HG02973 (cell line): Measurements from ENCODE around the gene DPYSL4.

Experiments
- ATAC-seq: cut with Tn5 transposase; IDR thresholded peaks from one replicate; pipeline ENCODE4 v1.9.1; 2021; ENCODE audit warnings: moderate library complexity; ENCODE audit not compliant: unreplicated experiment

DPYSL4 gene

DNA sequence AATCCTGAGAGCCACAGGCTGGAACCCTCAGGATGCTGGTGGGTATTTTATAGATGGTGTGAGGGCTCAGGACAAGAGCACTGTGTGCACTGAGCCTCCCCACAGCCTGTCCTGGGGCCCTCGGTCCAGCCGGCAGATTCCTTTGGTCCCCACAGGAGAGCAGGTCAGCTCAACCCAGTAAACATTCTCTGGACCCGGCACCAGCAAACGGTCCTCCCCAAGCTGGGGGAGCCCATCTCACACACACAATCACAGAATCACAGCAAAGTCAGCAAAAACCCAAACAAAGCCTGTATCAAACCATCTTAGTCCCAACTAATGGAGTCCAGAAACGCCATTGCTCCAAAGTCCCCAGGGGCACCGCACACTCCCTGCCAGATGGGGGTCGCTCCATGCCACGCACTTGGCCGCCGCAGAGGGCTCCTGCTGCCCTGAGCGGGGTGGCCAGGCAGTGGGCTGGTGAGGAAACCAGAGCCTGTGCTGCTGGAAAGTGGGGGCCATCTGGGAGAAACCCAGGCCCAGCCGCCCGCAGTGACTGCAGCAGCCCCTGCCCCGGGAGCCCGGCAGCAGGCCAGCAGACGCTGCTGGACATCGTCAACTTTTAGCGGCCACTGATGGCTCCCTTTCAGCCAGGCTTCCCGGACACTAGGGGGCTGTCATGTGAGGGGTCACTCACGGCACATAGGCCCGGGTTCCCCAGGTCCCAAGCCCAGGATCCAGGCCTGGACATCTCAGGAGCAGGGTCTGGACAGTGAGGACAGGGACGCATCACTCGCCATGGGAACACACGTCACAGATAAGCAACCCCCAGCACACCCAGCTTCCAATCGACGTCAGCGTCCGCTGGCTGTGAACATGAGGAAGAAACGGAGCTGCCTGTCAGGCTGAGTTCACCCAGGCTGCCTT lies 52.6 kb downstream of the DPYSL4 start:
- ATAC-seq = no peak

DNA sequence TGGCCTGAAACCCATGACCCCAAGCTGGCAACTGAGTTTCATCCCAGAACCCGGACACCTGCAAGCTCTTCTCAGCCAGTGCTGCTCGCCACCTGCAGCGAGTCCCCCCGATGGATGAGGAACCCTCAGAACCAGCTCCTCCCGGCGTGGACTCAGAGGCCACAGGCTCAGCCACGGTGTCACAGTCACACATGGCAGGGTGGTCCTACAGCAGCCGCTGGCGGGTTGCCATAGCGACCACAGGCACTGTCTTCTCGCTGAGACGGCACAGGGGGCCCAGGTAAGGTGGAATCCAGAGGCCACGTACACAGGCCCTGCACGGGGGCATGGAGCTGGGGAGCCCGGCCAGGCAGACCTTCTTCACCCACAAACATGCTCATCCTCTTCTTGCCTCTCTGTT lies 53.4 kb downstream of the DPYSL4 start:
- no peak for ATAC-seq

DNA sequence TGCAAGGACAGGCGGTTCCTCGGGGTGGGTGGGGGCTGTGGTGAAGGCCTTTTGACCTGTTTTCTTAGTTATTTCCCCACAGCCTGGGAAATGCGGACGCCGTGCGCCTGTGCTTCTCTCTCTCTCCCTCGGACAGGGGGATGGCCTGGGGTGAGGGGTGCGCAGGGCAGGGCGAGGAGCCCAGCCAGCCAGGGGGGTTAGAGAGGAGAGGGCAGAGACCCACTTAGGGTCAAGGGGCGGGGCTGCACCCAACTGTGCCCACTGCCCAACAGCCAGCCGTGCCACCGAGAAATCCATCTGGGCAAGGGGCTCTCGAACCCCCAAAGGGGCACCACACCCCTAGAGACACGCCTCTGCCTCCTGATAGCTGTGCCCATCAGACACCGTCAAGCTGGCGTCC lies 53.8 kb downstream of the DPYSL4 start:
- ATAC-seq = no peak

DNA sequence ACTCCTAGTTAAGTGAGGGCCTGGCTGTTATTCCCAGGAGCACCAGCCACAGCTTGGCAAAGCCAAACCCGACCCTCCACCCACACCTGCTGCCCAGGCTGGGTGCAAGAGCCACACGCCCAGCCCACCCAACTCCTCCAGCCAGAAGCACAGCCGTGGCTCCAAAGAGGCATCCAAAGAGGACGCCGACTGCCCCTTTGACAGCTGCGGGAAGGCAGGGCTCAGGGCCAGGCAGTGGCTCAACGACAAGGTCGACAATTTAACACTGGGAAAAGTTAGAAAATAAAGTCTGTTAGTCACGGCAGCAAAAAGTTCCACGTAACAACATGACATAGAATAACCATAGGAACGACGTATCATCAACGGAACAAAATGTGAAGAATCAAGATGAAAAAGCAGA lies 54.3 kb downstream of the DPYSL4 start:
- ATAC-seq = no peak

DNA sequence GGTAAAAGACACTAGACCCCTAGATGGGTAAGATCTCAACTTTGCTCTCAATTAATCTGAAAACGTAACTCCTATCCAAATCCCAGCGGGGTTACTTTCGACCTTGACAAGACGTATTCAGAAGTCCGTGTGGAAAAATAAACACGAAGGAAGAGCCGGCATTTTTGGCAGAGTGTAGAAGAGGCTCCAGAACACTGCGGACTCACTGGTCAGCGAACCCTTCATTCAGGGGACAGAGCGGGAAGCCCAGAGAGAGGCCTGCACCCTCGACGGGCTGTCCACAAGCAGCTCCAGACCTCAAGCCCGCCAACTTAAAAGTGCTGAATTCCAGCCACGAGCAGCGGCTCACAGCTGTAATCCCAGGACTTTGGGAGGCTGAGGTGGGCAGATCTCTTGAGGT lies 54.7 kb downstream of the DPYSL4 start:
- ATAC-seq = no peak

DNA sequence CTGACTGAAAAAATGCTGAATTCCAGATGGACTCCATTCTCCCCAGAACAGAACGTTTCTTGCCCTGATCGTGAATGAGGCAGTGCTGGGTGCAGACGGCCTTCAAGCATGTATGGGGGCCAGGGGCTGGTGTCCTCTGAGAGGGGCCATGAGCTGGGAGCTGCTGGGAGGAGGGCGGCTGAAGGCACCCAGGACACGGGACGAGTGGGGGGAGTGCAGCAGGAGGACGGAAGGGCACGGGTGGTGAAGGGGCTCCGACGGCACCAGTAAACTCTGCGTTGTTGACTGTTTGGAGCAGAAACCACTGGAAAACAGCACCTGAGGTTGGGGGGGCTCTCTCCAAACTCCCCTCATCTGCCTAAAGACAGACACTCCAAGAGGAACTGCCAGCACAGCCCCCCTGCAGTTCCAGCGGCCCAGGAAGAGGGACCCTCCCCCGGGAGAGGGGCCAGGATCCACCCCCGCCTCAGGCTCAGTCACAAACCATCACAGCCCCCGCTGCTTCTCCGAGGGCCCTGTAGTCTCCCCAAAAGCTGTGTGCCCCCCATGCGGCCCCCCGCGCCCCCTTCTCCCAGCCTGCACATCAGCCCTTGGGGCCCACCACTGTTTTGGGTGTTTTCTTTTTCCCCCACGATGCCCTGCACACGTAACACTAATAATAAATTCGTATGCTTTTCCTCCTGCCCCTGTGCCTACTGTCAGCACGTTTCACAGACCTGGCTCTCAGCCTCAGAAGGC lies 55.5 kb downstream of the DPYSL4 start:
- ATAC-seq = no peak

DNA sequence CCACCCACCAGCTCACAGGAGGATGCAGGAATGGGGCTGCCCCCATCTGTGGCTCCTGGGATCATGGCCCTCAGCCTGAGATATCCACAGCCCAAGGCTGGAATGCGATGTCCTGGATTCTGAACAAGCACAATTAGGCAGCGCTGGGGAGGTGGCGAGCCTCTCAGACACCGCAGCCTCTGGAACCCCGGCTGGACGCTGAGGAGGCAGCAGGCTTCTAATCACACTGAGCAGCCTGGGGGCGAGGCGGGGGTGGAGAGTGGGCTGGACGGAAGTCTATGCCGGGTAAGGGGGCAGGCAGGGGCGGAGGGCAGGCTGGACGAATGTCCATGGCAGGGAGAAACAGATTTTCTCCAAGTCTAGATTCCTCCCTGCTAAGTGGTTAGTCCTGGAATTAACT lies 56.4 kb downstream of the DPYSL4 start:
- ATAC-seq = no peak

DNA sequence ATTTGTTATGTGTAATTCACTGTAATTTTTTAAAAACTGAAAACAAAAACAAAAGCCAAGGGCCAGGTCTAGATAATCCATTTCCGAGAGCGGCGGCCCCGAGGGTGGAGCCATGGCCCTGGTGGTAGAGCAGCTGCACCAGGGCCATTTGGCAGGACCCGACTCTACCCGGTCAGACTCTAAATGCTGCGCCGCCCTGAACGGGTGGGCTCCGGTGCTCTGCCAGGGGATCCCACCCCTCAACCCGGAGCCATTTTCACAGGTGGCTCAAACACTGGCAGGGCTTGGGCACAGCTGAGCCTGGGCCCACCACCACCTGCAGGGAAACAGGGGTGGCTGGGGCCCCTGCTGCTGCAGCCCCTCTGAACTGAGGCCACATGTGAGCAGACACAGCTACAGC lies 56.9 kb downstream of the DPYSL4 start:
- ATAC-seq = no peak

DNA sequence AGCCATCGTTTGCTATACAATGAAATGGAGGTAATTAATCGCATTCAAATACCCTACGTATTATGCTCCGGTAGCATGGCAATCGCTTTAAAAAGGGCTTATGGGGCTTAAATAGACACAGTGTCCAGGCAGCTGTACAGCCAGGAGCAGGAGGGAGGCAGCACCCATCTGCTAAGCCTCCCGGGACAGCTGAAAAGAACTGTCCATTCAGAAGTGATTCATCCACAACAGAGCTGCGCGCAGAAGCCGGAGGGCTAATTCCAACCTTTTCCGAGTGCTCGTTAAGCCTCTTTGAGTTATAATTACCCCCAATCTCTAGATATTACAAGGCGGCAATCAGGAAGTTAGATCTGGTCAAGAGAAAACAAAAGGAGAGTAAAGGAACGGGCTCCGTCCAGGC lies 58.3 kb downstream of the DPYSL4 start:
- no peak for ATAC-seq

DNA sequence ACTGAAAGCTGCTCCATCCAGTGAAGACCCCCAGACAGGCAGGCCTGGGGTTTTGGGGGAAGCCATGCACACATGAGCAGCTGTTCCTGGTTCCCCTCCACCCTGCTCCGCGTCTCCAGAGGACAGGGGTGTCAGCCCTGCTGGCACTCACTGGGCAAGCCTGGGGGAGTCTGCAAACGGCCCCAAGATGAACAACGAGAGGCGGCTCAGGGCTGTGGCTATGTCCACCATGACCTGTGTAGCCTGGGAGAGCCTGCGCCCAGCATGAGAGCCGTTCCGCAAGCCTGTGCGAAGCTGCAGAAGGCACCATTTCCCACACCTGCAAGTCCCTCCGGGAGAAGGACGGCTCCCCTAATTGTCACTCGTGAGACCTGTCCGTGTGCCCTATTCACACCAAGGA lies 59.5 kb downstream of the DPYSL4 start:
- no peak for ATAC-seq

DNA sequence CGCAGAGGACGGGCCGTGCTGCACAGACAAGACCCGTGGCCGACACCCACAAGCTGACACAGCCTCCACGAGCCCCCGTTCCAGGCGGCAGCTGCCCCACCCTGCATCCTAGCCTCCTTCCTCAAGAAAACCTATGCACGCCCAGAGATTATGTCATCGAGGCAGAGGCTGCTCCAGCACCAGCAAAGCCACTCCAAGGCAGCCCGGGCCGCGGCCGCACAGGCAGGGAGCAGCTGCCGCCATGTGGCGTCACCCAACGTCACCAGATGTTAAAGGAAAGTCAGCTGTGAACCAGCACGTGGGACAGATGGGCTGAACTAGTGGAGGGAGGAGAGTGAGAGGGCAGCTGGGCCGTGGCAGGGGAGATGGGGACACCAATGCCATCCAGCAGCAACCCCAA lies 61.2 kb downstream of the DPYSL4 start:
- no peak for ATAC-seq

DNA sequence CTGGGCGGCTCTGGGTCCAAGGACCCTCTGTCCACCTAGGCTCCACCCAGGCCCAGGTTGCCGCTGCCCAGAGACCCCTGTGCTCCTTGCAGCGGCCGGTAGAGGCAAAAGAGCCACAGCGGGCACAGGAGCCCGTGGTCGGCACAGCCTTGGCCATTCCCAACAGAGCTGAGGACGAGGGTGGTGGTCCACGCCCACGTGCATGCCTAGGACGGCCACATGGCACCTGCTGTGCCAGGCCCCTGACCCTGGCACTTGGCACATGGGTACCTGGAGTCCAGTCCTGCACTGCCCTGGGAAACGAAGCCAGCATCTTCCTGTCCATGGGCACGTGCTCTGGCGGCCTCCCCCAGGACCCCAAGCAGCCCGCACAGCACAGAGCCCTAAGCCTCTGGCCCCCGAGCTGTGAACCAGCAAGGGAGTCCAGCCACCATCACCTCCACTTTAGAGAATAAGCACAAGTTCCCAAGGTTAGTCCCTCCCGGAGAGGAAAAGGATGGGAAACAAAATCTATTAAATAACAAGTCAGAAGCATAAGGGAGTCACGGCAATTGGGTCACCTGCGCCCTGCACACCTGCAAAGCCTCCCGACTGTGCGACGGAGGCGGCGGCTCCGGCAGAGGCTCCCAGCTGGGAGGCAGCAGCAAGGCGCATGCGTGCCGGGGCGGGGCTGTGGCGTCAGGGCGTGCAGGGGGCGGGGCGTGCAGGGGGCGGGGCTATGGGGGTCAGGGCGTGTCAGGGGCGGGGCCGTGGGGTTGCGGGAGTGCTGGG lies 61.9 kb downstream of the DPYSL4 start:
- ATAC-seq = no peak

DNA sequence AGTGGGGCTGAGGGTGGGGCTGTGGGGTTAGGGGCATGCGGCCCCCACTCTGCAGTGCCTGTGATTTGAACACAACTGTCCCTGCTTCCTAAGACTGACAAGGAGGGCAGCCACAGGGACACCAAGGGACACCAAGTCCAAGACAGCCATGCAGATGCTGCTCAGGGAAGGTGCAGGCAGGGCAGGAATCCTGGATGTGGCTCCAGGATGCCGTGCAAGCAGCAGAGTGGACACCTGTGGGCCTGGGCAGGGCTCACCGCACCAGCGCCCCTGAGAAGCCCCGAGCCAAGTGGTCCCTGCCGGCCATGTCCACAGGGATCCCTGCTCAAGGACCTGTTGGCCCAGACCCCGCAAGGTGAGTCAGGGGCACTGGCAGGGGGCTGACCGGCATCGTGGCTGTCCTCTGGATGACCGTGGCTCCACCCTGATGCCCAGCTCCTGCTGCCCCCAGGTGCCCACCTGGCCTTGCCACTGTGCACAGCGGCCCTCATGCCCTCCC lies 62.5 kb downstream of the DPYSL4 start:
- ATAC-seq = no peak

DNA sequence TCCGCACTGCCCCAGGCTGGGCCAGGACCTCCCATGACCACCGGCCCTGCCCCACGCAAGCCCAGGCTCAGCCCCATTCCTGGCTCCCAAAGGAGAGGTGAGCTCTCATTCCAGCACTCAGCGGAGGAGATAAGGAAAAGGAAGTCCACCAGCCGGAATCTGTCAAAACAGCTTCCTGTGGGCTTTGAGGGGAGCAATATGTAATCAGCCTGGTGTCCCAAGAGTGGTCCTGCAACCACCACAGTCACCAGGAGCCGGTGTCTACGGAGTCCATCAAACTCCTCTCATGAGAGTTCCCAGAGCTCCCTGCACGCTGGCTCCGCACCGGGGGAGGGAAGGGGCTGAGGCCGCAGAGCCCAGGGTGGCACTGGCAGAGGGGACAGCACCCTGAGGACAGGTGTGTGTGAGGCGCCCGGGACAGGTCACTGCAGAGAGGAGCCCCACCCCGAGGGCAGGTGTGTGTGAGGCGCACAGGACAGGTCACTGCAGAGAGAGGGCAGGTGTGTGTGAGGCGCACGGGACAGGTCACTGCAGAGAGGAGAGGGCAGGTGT lies 63.2 kb downstream of the DPYSL4 start:
- no peak for ATAC-seq

DNA sequence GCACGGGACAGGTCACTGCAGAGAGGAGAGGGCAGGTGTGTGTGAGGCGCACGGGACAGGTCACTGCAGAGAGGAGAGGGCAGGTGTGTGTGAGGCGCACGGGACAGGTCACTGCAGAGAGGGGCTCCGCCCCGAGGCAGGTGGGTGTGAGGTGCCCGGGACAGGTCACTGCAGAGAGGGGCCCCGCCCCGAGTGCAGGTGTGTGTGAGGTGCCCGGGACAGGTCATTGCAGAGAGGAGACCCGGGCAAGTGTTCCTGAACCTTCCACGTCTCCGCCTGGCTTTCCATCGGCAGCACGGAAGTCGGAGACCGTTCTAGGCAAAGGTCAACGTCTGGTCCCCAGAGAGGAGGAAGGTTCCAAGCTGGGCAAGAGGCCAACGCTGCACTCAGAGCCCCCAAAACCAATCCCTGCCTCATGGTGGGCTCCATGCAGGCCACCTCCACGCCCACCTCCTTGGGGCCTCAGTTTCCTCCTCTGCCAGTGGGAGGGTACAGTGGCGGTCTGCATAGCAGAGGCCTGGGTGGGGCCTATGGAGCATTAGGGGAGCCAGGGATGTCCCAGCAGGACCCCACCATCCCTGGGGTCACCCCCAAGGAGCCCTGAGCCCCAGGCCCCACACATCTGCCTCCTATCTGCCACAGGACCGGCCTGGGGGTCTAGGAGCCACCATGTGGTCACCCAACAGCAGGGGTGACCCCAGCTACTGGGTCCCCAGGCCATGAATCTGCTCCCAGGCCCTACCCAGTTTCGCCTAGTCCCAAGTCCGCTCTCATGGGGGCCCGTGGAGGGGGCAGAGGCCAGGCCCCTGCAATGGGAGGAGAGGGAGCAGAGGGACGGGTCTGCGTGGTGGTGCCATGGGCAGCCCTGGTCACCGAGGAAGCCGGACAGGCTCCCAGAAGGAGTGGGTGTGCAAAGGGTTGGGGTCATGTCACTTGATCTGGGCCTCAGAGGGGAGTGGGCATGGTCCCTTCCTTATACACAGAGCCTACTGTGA lies 64.0 kb downstream of the DPYSL4 start:
- no peak for ATAC-seq

DNA sequence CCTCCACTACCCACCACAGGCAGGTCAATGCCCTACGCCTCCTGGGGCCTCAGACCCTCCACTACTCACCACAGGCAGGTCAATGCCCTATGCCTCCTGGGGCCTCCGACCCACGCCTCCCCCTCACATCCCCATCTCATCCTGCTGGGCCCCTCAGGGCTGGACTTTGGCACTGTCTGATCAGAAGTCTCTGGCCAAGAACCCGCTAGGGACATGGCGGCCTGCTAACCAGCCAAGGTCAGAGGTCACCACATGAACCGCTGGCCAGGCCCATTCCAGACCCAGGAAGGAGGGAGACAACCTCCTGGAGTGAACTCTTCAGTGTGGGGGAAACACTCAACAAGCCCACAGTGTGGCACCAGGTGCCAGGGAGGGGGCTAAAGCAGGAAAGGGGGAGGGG lies 65.2 kb downstream of the DPYSL4 start:
- no peak for ATAC-seq

DNA sequence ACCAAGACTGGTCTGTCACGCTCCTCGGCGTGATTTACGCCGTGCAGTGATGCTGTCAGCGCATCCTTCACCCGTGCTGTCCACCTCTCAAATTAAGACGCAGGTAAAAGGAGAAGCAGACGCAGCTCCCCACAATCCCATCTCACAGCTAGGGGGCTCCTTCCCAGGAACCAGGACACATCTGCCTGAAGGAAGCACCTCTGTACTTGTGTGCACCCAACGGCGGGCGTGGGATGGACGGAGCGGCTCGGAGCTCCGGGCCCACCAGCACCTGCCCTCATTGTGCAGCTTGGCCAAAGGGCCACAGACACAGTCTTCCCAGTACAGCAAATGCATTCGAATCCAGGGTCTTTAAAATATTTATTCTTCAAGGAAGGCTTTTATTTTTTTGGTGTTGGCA lies 65.7 kb downstream of the DPYSL4 start:
- ATAC-seq = no peak

DNA sequence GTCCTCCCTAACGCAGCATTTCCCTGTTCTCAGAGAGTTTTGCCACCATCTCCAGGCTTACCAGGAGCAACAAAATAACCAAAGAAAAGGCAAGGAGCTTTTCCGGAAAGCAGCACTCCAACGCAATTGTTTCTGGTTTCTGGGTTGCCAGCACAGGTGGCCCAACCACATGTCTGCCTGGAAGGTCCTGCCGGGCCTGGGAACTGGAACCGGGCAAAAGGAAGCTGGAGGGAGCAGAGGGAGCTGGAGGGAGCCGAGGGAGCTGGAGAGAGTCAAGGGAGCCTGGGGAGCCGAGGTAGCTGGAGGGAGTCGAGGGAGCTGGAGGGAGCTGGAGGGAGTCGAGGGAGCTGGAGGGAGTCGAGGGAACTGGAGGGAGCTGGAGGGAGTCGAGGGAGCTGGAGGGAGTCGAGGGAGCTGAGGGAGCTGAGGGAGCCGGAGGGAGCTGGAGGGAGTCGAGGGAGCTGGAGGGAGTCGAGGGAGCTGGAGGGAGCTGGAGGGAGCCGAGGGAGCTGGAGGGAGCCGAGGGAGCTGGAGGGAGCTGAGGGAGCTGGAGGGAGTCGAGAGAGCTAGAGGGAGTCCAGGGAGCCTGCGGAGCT lies 66.4 kb downstream of the DPYSL4 start:
- ATAC-seq = no peak

DNA sequence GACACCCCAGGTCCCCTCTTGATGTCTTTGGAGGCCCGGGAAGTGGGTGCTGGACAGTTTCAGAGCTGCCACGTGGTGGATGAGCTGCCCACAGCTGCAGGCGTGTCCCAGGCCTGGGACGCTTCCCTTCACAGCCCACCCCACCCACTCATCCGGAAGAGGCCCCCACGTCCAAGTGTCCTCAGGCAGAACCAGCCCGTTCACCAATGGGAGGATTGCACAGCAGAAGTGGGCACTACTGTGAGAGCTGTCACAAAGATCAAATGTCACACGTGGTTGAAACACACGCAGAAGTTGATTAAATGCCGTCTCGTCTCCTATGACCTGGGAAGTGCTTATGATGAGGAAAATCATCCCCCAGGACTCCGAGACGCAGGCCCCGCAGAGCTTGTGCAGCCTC lies 68.1 kb downstream of the DPYSL4 start:
- ATAC-seq = no peak
